ENCODE data around the gene SEMA6D.

GRCh38 chr15:47750030-47750739 is 32.9 kb downstream of the SEMA6D start:
- TF ChIP-seq POLR2A (IDR thresholded peaks at IDR 0.05) (no peak), CTCF (IDR thresholded peaks at IDR 0.05) (no peak)

All from right lobe of liver (tissue), 4 donors.